Measurements from ENCODE around the gene HYDIN.

Gene HYDIN

DNA sequence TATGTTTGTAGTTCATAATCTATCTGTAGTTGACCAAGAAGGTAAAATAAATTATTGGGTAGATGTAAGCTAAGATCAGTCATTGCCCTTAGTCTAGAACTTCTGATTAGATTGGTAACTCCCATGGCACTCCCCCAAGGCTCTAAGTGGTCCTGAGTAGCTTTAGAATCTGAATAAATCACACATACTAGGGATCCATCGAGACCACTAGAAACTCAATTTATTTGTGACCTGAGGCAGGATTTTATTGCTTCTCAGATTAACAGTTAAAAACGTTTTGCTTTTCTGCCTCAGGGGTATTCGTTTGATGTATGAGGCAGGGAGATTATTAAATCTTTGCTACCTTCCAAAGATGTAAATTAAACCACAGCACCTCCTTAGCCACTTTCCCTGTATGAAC is 33.8 kb upstream of the HYDIN start:
- H3K4me2 ChIP-seq (ENCODE audit: low read depth, low read length, poor library complexity, severe bottlenecking), result no peak overlapping the region
- no peaks in the 10 kb centered on the region for H3K36me3 ChIP-seq (ENCODE audit: insufficient read depth, low read length)
- H3K9me3 ChIP-seq (ENCODE audit: insufficient read depth, low read depth, low read length), result no peaks in the 10 kb centered on the region
- H3K27me3 ChIP-seq (ENCODE audit: insufficient read depth, low read length, poor library complexity, severe bottlenecking), result no peaks in the 10 kb centered on the region
- H3K4me3 ChIP-seq (ENCODE audit: low read length, poor library complexity, severe bottlenecking), result no peak overlapping the region
- no peaks in the 10 kb centered on the region for H4K20me1 ChIP-seq (ENCODE audit: insufficient read depth, low read length, poor library complexity, severe bottlenecking)
- H3K9me2 ChIP-seq (replicated peaks; ENCODE audit: low read depth, low read length), result no peaks in the 10 kb centered on the region
- no peak for TF ChIP-seq EZH2phosphoT487 (IDR thresholded peaks at IDR 0.05; ENCODE audit: borderline replicate concordance)
- no peak for TF ChIP-seq CTCF (conservative IDR thresholded peaks at IDR 0.05; ENCODE audit: low read length)
- no peaks in the 10 kb centered on the region for H3F3A ChIP-seq (ENCODE audit: low read depth)
- no peak overlapping the region for H3K9ac ChIP-seq (ENCODE audit: low read depth, low read length, poor library complexity, severe bottlenecking)
- no peaks in the 10 kb centered on the region for H3K79me2 ChIP-seq (ENCODE audit: insufficient read depth, low read length)
- H3K4me1 ChIP-seq (ENCODE audit: insufficient read depth, low read length, poor library complexity, severe bottlenecking), result no peaks in the 10 kb centered on the region
- no peak overlapping the region for H2AFZ ChIP-seq (ENCODE audit: low read length)

DNA sequence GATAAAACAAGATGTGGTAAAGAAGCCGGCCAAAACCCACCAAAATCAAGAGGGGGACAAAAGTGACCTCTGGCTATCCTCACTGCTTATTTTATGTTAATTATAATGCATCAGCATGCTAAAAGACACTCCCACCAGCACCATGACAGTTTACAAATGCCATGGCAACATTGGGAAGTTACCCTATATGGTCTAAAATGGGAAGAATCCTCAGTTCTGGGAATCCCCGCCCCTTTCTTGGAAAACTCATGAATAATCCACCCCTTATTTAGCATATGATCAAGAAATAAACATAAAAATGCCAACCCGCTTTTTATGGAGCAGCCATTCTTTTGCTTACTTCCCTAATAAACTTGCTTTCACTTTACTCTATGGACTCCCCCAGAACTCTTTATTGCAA is 33.1 kb upstream of the HYDIN start:
- no peaks in the 10 kb centered on the region for H4K20me1 ChIP-seq (ENCODE audit: insufficient read depth, low read length, poor library complexity, severe bottlenecking)
- H3K27me3 ChIP-seq (ENCODE audit: insufficient read depth, low read length, poor library complexity, severe bottlenecking), result no peaks in the 10 kb centered on the region
- H3K9ac ChIP-seq (ENCODE audit: low read depth, low read length, poor library complexity, severe bottlenecking), result no peak overlapping the region
- H2AFZ ChIP-seq (ENCODE audit: low read length), result no peak overlapping the region
- no peaks in the 10 kb centered on the region for H3K4me1 ChIP-seq (ENCODE audit: insufficient read depth, low read length, poor library complexity, severe bottlenecking)
- TF ChIP-seq CTCF (conservative IDR thresholded peaks at IDR 0.05; ENCODE audit: low read length) (no peak), EZH2phosphoT487 (IDR thresholded peaks at IDR 0.05; ENCODE audit: borderline replicate concordance) (no peak)
- H3K4me2 ChIP-seq (ENCODE audit: low read depth, low read length, poor library complexity, severe bottlenecking), result no peak overlapping the region
- no peaks in the 10 kb centered on the region for H3K9me3 ChIP-seq (ENCODE audit: insufficient read depth, low read depth, low read length)
- no peak overlapping the region for H3K4me3 ChIP-seq (ENCODE audit: low read length, poor library complexity, severe bottlenecking)
- no peaks in the 10 kb centered on the region for H3K79me2 ChIP-seq (ENCODE audit: insufficient read depth, low read length)
- no peaks in the 10 kb centered on the region for H3K36me3 ChIP-seq (ENCODE audit: insufficient read depth, low read length)
- H3F3A ChIP-seq (ENCODE audit: low read depth), result no peaks in the 10 kb centered on the region
- H3K9me2 ChIP-seq (replicated peaks; ENCODE audit: low read depth, low read length), result no peaks in the 10 kb centered on the region

DNA sequence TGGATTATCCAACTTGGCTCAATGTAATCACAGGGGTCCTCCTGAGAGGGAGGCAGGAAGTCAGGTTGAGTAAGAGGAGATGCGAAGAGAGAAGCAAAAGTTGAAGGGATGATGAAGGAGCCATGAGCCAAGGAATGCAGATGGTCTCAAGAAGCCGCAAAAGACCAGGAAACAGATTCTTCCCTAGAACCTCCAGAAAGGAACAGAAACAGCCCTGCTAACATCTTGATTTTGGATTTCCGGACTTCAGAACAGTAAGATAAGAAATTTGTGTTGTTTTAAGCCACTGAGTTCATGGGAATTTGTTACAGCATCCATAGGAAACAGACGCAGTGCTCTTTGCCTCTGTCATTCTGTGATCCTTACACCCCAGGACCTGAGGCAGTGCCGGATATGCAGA is 31.9 kb upstream of the HYDIN start:
- Histone ChIP-seq H3K4me3 (ENCODE audit: low read length, poor library complexity, severe bottlenecking) (no peak overlapping the region), H4K20me1 (ENCODE audit: insufficient read depth, low read length, poor library complexity, severe bottlenecking) (no peaks in the 10 kb centered on the region), H3K79me2 (ENCODE audit: insufficient read depth, low read length) (no peaks in the 10 kb centered on the region), H3K9me3 (ENCODE audit: insufficient read depth, low read depth, low read length) (no peaks in the 10 kb centered on the region), H3K4me1 (ENCODE audit: insufficient read depth, low read length, poor library complexity, severe bottlenecking) (no peaks in the 10 kb centered on the region), H3K4me2 (ENCODE audit: low read depth, low read length, poor library complexity, severe bottlenecking) (no peak overlapping the region), H3K9ac (ENCODE audit: low read depth, low read length, poor library complexity, severe bottlenecking) (no peak overlapping the region), H3F3A (ENCODE audit: low read depth) (no peaks in the 10 kb centered on the region), H2AFZ (ENCODE audit: low read length) (no peak overlapping the region), H3K27me3 (ENCODE audit: insufficient read depth, low read length, poor library complexity, severe bottlenecking) (no peaks in the 10 kb centered on the region), H3K36me3 (ENCODE audit: insufficient read depth, low read length) (no peaks in the 10 kb centered on the region), H3K9me2 (replicated peaks; ENCODE audit: low read depth, low read length) (no peaks in the 10 kb centered on the region)
- TF ChIP-seq CTCF (conservative IDR thresholded peaks at IDR 0.05; ENCODE audit: low read length) (no peak), EZH2phosphoT487 (IDR thresholded peaks at IDR 0.05; ENCODE audit: borderline replicate concordance) (no peak)

Data from Loucy (cell line).